HepG2 (cell line): ENCODE measurements around the gene C9orf50. TPM values are rescaled to one million over a fixed set of nuclear protein-coding genes. Genes with fewer than 3 reads are reported as not detected.

Experiments used
- HDAC1 ChIP-seq: sonication (generic); formaldehyde crosslinking; IDR thresholded peaks from 2 replicates; pipeline ENCODE4 v1.5.1; 2020; ENCODE audit warnings: mild to moderate bottlenecking, missing genetic modification reagents
- KDM1A ChIP-seq: IDR thresholded peaks from 2 replicates; pipeline ENCODE4 v1.6.1; 2016; ENCODE audit warnings: missing compliant biosample characterization
- RBFOX2 ChIP-seq: fragments of 200-400 bp; formaldehyde crosslinking; IDR thresholded peaks from 2 replicates; pipeline ENCODE4 v1.6.1; 2017; ENCODE audit warnings: low read depth, mild to moderate bottlenecking, low read length
- RFX1 ChIP-seq: fragments of 450-650 bp; IDR thresholded peaks from 2 replicates; pipeline ENCODE4 v1.6.1; 2017
- SMARCC2 ChIP-seq: fragments of 450-650 bp; IDR thresholded peaks from 2 replicates; pipeline ENCODE4 v1.6.1; 2017; ENCODE audit warnings: antibody characterized with exemption, mild to moderate bottlenecking
- THYN1 ChIP-seq: sonication (generic); formaldehyde crosslinking; IDR thresholded peaks from 2 replicates; pipeline ENCODE4 v1.8.1; 2023; ENCODE audit warnings: low read depth, mild to moderate bottlenecking, moderate library complexity, missing genetic modification reagents, borderline replicate concordance
- ZC3H13 ChIP-seq: sonication (generic); formaldehyde crosslinking; IDR thresholded peaks from 2 replicates; pipeline ENCODE4 v1.8.1; 2023; ENCODE audit warnings: mild to moderate bottlenecking, missing genetic modification reagents, moderate library complexity
- ZNF234 ChIP-seq: sonication (generic); formaldehyde crosslinking; conservative IDR thresholded peaks from 2 replicates; pipeline ENCODE4 v1.5.1; 2020; ENCODE audit warnings: mild to moderate bottlenecking, missing genetic modification reagents
- ZNF326 ChIP-seq: sonication (generic); formaldehyde crosslinking; IDR thresholded peaks from 2 replicates; pipeline ENCODE4 v1.4.0; 2020; ENCODE audit warnings: missing genetic modification reagents, borderline replicate concordance
- ZNF550 ChIP-seq: sonication (generic); formaldehyde crosslinking; IDR thresholded peaks from 2 replicates; pipeline ENCODE4 v1.4.0; 2020; ENCODE audit warnings: mild to moderate bottlenecking, missing genetic modification reagents, borderline replicate concordance
- polyA plus RNA-seq, 8 experiments: library from polyadenylated mRNA; depleted of rRNA in 3 of 8; stranded (reverse) in 7 of 8; unstranded in 1 of 8; fragments of >200 nt; fragmentation: Illumina TruSeq in 4 of 8; extraction: Trizol in 4 of 8; gene quantifications; 2 replicates each; pipeline versions ENCODE4 v1.2.1 to v1.2.3, GENCODE V29; 2011 to 2016; ENCODE audit warnings: low read depth in 4 of 8, missing spikeins in 1 of 8, mixed read lengths in 1 of 8; ENCODE audit not compliant: insufficient read depth in 1 of 8
- total RNA-seq, 5 experiments: library from RNA; depleted of rRNA; stranded (reverse); fragments of >200 nt; fragmentation: Illumina TruSeq; extraction: Trizol; gene quantifications; 2 replicates each; pipeline ENCODE4 v1.2.3, GENCODE V29; 2016; ENCODE audit warnings: low read depth in 1 of 5
- TF ChIP-seq, protein P1 (sequence below): sonication (generic); formaldehyde crosslinking; conservative IDR thresholded peaks from 2 replicates; pipeline ENCODE4 v1.8.0; 2022; ENCODE audit warnings: missing genetic modification reagents
- TF ChIP-seq, protein P2 (sequence below): sonication (generic); formaldehyde crosslinking; IDR thresholded peaks from 2 replicates; pipeline ENCODE4 v1.8.0; 2022; ENCODE audit warnings: low read depth, missing genetic modification reagents
- TF ChIP-seq, protein P3 (sequence below): sonication (generic); formaldehyde crosslinking; IDR thresholded peaks from 2 replicates; pipeline ENCODE4 v1.8.0; 2022; ENCODE audit warnings: missing genetic modification reagents, mild to moderate bottlenecking, borderline replicate concordance

Gene C9orf50
- total and polyA plus RNA-seq, 2 of the 13 experiments (the other 11 are each of a cell fraction or from before 2014, with no cell fraction given), result not detected

DNA sequence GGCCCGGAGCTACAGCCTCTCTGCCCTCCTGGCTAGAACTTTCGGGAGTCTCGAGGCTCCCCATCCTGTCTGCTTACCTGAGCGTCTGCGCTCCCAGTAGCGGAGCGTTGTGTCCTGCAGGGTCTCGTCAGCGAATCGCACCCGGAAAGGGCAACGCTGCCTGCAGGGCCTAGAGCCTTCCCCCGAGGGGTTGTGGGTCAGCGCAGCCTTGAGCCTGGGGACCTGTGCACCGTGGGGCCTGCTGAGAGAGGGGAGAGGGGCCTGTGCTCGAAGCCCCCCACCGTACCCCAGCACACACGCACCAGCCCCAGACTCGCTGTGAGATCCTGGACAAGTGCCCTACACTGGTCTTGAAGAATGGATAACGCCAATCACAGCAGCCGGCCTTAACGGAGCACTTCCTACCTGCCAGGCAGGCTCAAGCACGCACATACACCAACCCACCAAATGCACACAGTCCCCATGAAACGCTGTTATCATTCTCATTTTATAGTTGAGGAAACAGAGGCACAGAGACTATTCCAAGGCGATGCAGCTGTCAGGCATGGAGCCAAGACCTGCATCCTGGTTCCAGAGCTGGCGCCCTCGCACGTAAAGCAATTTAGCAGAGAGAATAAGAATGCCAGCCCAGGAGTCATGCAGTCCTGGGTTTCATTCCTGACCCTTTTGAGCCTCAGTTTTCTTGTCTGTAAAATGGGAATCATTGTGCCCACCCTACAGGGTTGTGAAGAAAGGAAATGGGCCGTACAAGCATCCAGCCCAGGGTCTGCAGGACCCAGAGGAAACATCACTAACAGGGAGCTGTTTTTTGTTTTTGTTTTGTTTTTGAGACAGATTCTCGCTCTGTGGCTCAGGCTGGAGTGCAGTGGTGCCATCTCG lies 5.3 kb downstream of the C9orf50 start (continued):
- TF ChIP-seq ZNF234 (CRISPR knock-in tag), result no peak
- TF ChIP-seq RFX1, result no peak
- TF ChIP-seq ZNF326 (CRISPR knock-in tag), result 0 out of 2 replicates have a peak, but pooled peaks have one; percentile 10
- TF ChIP-seq HDAC1, result no peak
- TF ChIP-seq, protein P1, sequence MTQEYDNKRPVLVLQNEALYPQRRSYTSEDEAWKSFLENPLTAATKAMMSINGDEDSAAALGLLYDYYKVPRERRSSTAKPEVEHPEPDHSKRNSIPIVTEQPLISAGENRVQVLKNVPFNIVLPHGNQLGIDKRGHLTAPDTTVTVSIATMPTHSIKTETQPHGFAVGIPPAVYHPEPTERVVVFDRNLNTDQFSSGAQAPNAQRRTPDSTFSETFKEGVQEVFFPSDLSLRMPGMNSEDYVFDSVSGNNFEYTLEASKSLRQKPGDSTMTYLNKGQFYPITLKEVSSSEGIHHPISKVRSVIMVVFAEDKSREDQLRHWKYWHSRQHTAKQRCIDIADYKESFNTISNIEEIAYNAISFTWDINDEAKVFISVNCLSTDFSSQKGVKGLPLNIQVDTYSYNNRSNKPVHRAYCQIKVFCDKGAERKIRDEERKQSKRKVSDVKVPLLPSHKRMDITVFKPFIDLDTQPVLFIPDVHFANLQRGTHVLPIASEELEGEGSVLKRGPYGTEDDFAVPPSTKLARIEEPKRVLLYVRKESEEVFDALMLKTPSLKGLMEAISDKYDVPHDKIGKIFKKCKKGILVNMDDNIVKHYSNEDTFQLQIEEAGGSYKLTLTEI, result no peak
- TF ChIP-seq, protein P2, sequence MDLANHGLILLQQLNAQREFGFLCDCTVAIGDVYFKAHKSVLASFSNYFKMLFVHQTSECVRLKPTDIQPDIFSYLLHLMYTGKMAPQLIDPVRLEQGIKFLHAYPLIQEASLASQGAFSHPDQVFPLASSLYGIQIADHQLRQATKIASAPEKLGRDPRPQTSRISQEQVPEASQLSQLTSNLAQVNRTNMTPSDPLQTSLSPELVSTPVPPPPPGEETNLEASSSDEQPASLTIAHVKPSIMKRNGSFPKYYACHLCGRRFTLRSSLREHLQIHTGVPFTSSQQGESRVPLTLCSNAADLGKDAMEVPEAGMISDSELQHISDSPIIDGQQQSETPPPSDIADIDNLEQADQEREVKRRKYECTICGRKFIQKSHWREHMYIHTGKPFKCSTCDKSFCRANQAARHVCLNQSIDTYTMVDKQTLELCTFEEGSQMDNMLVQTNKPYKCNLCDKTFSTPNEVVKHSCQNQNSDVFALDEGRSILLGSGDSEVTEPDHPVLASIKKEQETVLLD (CRISPR knock-in tag), result 0 out of 2 replicates have a peak, but pooled peaks have one; percentile 30
- no peak for TF ChIP-seq THYN1 (CRISPR knock-in tag)
- peak; percentile 77; the same call in 1 of the 2 replicates for TF ChIP-seq ZC3H13 (CRISPR knock-in tag)
- TF ChIP-seq, protein P3, sequence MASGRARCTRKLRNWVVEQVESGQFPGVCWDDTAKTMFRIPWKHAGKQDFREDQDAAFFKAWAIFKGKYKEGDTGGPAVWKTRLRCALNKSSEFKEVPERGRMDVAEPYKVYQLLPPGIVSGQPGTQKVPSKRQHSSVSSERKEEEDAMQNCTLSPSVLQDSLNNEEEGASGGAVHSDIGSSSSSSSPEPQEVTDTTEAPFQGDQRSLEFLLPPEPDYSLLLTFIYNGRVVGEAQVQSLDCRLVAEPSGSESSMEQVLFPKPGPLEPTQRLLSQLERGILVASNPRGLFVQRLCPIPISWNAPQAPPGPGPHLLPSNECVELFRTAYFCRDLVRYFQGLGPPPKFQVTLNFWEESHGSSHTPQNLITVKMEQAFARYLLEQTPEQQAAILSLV, result no peak
- no peak for TF ChIP-seq KDM1A
- TF ChIP-seq ZNF550 (CRISPR knock-in tag), result no peak
- TF ChIP-seq RBFOX2, result no peak
- no peak for TF ChIP-seq SMARCC2
